Neural cell (in vitro differentiated cells): ENCODE measurements around the gene DNAJC11. TPM values are rescaled to one million over a fixed set of nuclear protein-coding genes. Genes with fewer than 3 reads are reported as not detected.

Experiments used
- H2AFZ ChIP-seq: fragments of 200-600, 300-800 bp; sonication (generic), shearing (Covaris generic); 2 replicates; pipeline ENCODE4 v1.6.0; 2014; ENCODE audit warnings: low read depth, mild to moderate bottlenecking, antibody characterized with exemption, low read length, moderate library complexity
- H3F3A ChIP-seq: fragments of 200-600 bp; shearing (Covaris generic); 2 replicates; pipeline ENCODE4 v1.6.1; 2016; ENCODE audit warnings: mild to moderate bottlenecking, moderate library complexity, mixed read lengths, antibody characterized with exemption, low read length; ENCODE audit not compliant: insufficient read depth, poor library complexity, severe bottlenecking
- H3K27ac ChIP-seq: fragments of 200-600, 300-800 bp; sonication (generic), shearing (Covaris generic); 2 replicates; pipeline ENCODE4 v1.5.1; 2014; ENCODE audit warnings: mild to moderate bottlenecking, low read length, moderate library complexity
- H3K27me3 ChIP-seq: fragments of 300-800, 200-600 bp; sonication (generic), shearing (Covaris generic); 2 replicates; pipeline ENCODE4 v1.6.0; 2014; ENCODE audit warnings: mild to moderate bottlenecking, low read depth, low read length, moderate library complexity; ENCODE audit not compliant: insufficient read depth
- H3K36me3 ChIP-seq: fragments of 300-800, 200-600 bp; sonication (generic), shearing (Covaris generic); 2 replicates; pipeline ENCODE4 v1.5.1; 2014; ENCODE audit warnings: mild to moderate bottlenecking, antibody characterized with exemption, low read length, moderate library complexity; ENCODE audit not compliant: insufficient read depth
- H3K4me2 ChIP-seq: fragments of 300-800, 200-600 bp; sonication (generic), shearing (Covaris generic); 2 replicates; pipeline ENCODE4 v1.6.0; 2014; ENCODE audit warnings: mild to moderate bottlenecking, low read length
- H3K4me3 ChIP-seq: fragments of 300-800, 200-600 bp; sonication (generic), shearing (Covaris generic); 2 replicates; pipeline ENCODE4 v1.5.1; 2014; ENCODE audit warnings: mild to moderate bottlenecking, low read length, moderate library complexity
- H3K79me2 ChIP-seq: fragments of 200-600 bp; shearing (Covaris generic); replicated peaks from 2 replicates; pipeline ENCODE4 v1.6.0; 2014; ENCODE audit warnings: mild to moderate bottlenecking, low read length, moderate library complexity; ENCODE audit not compliant: insufficient read depth
- H3K9ac ChIP-seq: fragments of 300-800, 200-600 bp; sonication (generic), shearing (Covaris generic); 2 replicates; pipeline ENCODE4 v1.6.1; 2016; ENCODE audit warnings: mild to moderate bottlenecking, low read length, mixed read lengths
- H3K9me2 ChIP-seq: fragments of 200-600 bp; shearing (Covaris generic); 2 replicates; pipeline ENCODE4 v1.6.1; 2016; ENCODE audit warnings: mild to moderate bottlenecking, low read length, mixed read lengths; ENCODE audit not compliant: insufficient read depth
- H3K9me3 ChIP-seq: fragments of 200-600, 300-800 bp; sonication (generic), shearing (Covaris generic); 2 replicates; pipeline ENCODE4 v1.6.1; 2016; ENCODE audit warnings: mild to moderate bottlenecking, mixed run types, low read length, moderate library complexity, mixed read lengths
- H4K20me1 ChIP-seq: fragments of 200-600 bp; shearing (Covaris generic); 2 replicates; pipeline ENCODE4 v1.6.1; 2016; ENCODE audit warnings: mild to moderate bottlenecking, mixed run types; ENCODE audit not compliant: insufficient read depth
- EP300 ChIP-seq: fragments of 450-650 bp; conservative IDR thresholded peaks from 2 replicates; pipeline ENCODE4 v1.6.1; 2014; ENCODE audit warnings: antibody characterized with exemption, mild to moderate bottlenecking, moderate library complexity; ENCODE audit not compliant: poor library complexity, severe bottlenecking
- EZH2 ChIP-seq: fragments of 200-600, 300-800 bp; shearing (Covaris generic), sonication (generic); IDR thresholded peaks from 2 replicates; pipeline ENCODE4 v1.6.1; 2014; ENCODE audit warnings: antibody characterized with exemption, low read length, borderline replicate concordance, mild to moderate bottlenecking; ENCODE audit not compliant: insufficient read depth, poor library complexity, severe bottlenecking
- MXI1 ChIP-seq: fragments of 450-650 bp; conservative IDR thresholded peaks from 2 replicates; pipeline ENCODE4 v1.6.1; 2014; ENCODE audit warnings: antibody characterized with exemption, mild to moderate bottlenecking; ENCODE audit not compliant: poor library complexity, severe bottlenecking
- POLR2AphosphoS5 ChIP-seq: IDR thresholded peaks from 2 replicates; pipeline ENCODE4 v1.6.1; 2012
- RAD21 ChIP-seq: fragments of 450-650 bp; conservative IDR thresholded peaks from 2 replicates; pipeline ENCODE4 v1.6.1; 2014; ENCODE audit warnings: antibody characterized with exemption, mild to moderate bottlenecking, moderate library complexity
- SMC3 ChIP-seq: fragments of 450-650 bp; conservative IDR thresholded peaks from 2 replicates; pipeline ENCODE4 v1.6.1; 2014; ENCODE audit warnings: antibody characterized with exemption, mild to moderate bottlenecking, moderate library complexity; ENCODE audit not compliant: poor library complexity
- TAF1 ChIP-seq: IDR thresholded peaks from 2 replicates; pipeline ENCODE4 v1.6.1; 2012; ENCODE audit warnings: low read depth
- polyA plus RNA-seq: library from polyadenylated mRNA; depleted of rRNA; stranded (reverse); fragments of >200 nt; gene quantifications from 2 replicates; pipeline ENCODE4 v1.2.3, GENCODE V29; 2014
- TF ChIP-seq, protein P1 (sequence below): fragments of 450-650 bp; IDR thresholded peaks from 2 replicates; pipeline ENCODE4 v1.5.1; 2014; ENCODE audit warnings: antibody characterized with exemption, mild to moderate bottlenecking, moderate library complexity; ENCODE audit not compliant: poor library complexity, severe bottlenecking
- TF ChIP-seq, protein P2 (sequence below): IDR thresholded peaks from 2 replicates; pipeline ENCODE4 v1.6.1; 2012; ENCODE audit warnings: borderline replicate concordance

Gene DNAJC11
- polyA plus RNA-seq, 1 donor from 2014 or later, result 28.6 TPM

DNA sequence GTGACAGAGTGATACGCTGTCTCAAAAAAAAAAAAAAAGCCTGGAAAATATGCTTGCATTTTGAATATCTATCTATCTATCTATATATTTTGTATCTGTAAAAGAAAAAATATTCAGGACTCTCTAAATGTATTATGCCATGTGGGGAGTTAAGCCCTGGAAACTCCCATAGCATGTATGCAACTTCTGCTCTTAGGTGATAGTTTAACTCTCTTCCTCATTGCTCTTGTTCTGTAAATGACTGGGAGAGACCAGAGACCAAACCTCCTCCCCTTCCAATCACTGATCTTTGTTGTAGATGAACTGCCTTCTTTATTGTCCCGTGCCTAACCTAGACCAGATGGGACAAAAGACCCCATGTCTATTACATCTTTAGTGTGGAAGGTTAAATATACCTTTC, 46.1 kb upstream of the DNAJC11 start:
- TF ChIP-seq, protein P1, sequence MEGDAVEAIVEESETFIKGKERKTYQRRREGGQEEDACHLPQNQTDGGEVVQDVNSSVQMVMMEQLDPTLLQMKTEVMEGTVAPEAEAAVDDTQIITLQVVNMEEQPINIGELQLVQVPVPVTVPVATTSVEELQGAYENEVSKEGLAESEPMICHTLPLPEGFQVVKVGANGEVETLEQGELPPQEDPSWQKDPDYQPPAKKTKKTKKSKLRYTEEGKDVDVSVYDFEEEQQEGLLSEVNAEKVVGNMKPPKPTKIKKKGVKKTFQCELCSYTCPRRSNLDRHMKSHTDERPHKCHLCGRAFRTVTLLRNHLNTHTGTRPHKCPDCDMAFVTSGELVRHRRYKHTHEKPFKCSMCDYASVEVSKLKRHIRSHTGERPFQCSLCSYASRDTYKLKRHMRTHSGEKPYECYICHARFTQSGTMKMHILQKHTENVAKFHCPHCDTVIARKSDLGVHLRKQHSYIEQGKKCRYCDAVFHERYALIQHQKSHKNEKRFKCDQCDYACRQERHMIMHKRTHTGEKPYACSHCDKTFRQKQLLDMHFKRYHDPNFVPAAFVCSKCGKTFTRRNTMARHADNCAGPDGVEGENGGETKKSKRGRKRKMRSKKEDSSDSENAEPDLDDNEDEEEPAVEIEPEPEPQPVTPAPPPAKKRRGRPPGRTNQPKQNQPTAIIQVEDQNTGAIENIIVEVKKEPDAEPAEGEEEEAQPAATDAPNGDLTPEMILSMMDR, result no peak
- TF ChIP-seq, protein P2, sequence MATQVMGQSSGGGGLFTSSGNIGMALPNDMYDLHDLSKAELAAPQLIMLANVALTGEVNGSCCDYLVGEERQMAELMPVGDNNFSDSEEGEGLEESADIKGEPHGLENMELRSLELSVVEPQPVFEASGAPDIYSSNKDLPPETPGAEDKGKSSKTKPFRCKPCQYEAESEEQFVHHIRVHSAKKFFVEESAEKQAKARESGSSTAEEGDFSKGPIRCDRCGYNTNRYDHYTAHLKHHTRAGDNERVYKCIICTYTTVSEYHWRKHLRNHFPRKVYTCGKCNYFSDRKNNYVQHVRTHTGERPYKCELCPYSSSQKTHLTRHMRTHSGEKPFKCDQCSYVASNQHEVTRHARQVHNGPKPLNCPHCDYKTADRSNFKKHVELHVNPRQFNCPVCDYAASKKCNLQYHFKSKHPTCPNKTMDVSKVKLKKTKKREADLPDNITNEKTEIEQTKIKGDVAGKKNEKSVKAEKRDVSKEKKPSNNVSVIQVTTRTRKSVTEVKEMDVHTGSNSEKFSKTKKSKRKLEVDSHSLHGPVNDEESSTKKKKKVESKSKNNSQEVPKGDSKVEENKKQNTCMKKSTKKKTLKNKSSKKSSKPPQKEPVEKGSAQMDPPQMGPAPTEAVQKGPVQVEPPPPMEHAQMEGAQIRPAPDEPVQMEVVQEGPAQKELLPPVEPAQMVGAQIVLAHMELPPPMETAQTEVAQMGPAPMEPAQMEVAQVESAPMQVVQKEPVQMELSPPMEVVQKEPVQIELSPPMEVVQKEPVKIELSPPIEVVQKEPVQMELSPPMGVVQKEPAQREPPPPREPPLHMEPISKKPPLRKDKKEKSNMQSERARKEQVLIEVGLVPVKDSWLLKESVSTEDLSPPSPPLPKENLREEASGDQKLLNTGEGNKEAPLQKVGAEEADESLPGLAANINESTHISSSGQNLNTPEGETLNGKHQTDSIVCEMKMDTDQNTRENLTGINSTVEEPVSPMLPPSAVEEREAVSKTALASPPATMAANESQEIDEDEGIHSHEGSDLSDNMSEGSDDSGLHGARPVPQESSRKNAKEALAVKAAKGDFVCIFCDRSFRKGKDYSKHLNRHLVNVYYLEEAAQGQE, result no peak
- TF ChIP-seq SMC3, result no peak
- TF ChIP-seq MXI1, result no peak
- TF ChIP-seq TAF1, result no peak
- TF ChIP-seq EP300, result no peak
- TF ChIP-seq RAD21, result no peak
- TF ChIP-seq EZH2, result no peak
- no peak for TF ChIP-seq POLR2AphosphoS5
- H3K27ac ChIP-seq, result no peak overlapping the region
- no peaks in the 10 kb centered on the region for H3K27me3 ChIP-seq
- no peaks in the 10 kb centered on the region for H3K36me3 ChIP-seq
- H3K79me2 ChIP-seq, result no peaks in the 10 kb centered on the region
- no peaks in the 10 kb centered on the region for H3K9me2 ChIP-seq
- H3K4me3 ChIP-seq, result no peak overlapping the region
- H3K9me3 ChIP-seq, result no peaks in the 10 kb centered on the region
- H3F3A ChIP-seq, result no peaks in the 10 kb centered on the region
- no peak overlapping the region for H2AFZ ChIP-seq
- no peak overlapping the region for H3K9ac ChIP-seq
- no peak overlapping the region for H3K4me2 ChIP-seq
- no peaks in the 10 kb centered on the region for H4K20me1 ChIP-seq

DNA sequence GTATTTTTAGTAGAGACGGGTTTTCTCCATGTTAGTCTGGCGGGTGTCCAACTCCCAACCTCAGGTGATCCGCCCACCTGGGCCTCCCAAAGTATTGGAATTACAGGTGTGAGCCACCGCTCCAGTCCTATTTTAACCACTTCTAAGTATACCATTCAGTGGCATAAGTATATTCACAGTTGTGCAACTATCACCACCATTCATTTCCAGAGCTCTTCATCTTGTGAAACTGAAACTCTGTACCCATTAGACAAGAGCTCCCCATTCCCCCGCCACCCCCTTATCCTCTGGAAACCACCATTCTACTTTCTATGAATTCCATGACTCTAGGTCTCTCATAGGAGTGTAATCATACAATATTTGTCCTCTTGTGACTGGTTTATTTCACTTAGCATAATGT, 43.5 kb upstream of the DNAJC11 start:
- H3K9me2 ChIP-seq, result no peaks in the 10 kb centered on the region
- H3K4me2 ChIP-seq, result no peak overlapping the region
- no peak overlapping the region for H3K9ac ChIP-seq
- no peaks in the 10 kb centered on the region for H3F3A ChIP-seq
- H2AFZ ChIP-seq, result no peak overlapping the region
- no peaks in the 10 kb centered on the region for H3K36me3 ChIP-seq
- TF ChIP-seq, protein P2, result no peak
- TF ChIP-seq, protein P1, result no peak
- no peak for TF ChIP-seq TAF1
- TF ChIP-seq RAD21, result no peak
- TF ChIP-seq SMC3, result no peak
- no peak for TF ChIP-seq MXI1
- TF ChIP-seq EP300, result no peak
- no peak for TF ChIP-seq POLR2AphosphoS5
- no peak for TF ChIP-seq EZH2
- no peaks in the 10 kb centered on the region for H3K79me2 ChIP-seq
- no peak overlapping the region for H3K27ac ChIP-seq
- H3K4me3 ChIP-seq, result no peak overlapping the region
- H3K27me3 ChIP-seq, result no peaks in the 10 kb centered on the region
- H3K9me3 ChIP-seq, result no peaks in the 10 kb centered on the region
- H4K20me1 ChIP-seq, result no peaks in the 10 kb centered on the region
